SK-N-MC (cell line): Measurements from ENCODE around the gene MAT2B.

Source experiments
- EZH2 ChIP-seq: fragments of 200-600 bp; sonication (generic); IDR thresholded peaks from one replicate; pipeline ENCODE4 v1.6.1; 2017; ENCODE audit warnings: antibody characterized with exemption
- FOXP2 ChIP-seq: optimal IDR thresholded peaks from 2 replicates; pipeline ENCODE3; 2011; ENCODE audit warnings: mild to moderate bottlenecking, moderate library complexity; ENCODE audit not compliant: insufficient read depth; ENCODE audit errors: extremely low read length, control extremely low read depth
- POLR2AphosphoS5 ChIP-seq: IDR thresholded peaks from 2 replicates; pipeline ENCODE4 v1.6.1; 2012; ENCODE audit warnings: mild to moderate bottlenecking, low read depth, low read length, borderline replicate concordance

DNA sequence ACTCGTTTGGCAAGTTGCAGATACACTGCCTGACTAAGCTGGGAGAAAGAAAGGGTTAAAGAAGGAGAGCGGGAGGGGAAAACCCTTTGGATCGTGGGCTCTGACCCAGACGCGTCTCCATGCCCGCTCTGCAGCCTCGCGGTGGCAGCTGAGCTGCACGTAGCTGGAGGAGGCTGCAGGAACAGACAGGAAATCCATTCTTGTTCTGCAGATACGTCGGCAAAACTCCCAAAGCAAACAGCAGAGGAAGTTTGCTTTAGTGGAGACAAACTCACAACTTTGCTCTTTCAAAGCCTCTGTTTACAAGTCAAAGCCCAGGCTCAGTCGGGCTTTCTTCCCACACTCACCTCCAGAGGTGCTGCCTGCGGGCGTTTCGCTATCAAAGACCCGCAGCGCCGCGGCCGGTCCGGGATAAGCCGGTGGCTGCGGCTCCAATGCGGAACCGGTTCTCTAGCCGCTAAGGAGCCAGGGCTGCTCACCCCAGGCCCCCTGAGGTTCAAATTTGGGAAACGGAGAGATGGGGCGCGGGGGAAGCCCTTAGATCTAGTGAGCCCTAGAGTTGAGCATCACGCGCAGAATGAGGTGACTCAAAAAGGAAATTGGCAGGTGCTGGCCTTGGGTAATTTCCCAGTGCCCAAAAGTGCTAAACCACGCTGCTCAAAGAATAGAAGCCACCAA is 60.7 kb downstream of the MAT2B start:
- peak; percentile 91 for TF ChIP-seq EZH2
- no peak for TF ChIP-seq POLR2AphosphoS5
- TF ChIP-seq FOXP2 = no peak
